GM18508 (cell line): ENCODE measurements around the gene GRM8.

Experiments
- ATAC-seq: cut with Tn5 transposase; IDR thresholded peaks from one replicate; pipeline ENCODE4 v1.9.1; 2021; ENCODE audit warnings: moderate number of reproducible peaks; ENCODE audit not compliant: insufficient read depth, unreplicated experiment

Gene GRM8

DNA sequence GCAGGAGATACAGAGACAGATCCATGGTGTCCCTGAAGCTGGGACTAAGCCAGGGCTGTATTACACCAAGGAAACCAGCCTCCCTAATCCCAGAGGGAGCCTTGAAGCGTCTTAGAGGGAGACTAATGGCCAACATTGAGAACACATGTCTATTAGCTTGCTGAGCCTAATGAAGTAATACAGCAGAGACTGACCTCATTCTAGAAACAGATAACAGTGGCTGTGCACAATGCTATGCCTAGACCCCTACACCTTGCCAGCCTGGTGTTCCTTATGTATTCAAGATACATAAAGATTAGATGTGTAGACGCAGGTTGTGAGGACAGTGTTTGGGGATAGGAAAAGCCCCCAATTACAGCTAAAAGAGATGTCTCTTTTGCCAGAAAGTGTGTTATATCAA, 19.1 kb downstream of the GRM8 start:
- ATAC-seq, result no peak

DNA sequence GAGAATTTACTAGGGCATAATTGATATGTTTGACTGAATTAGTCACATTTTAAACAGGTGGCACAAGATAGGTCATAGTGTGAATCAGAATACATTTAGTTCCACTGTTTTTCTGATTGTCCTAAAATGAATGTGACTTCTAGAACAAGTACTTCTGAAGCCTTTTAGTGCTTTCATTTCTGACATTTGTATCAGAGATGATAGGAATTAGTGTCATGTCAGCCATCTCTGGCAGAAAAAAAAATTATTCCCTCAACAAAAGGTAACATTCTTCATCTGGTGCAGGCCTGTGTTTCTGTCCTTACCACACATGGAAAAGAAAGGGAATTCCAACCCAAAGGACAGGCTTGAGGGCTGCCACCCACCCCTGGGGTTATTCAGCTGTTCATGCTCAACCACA, 21.3 kb downstream of the GRM8 start:
- no peak for ATAC-seq

DNA sequence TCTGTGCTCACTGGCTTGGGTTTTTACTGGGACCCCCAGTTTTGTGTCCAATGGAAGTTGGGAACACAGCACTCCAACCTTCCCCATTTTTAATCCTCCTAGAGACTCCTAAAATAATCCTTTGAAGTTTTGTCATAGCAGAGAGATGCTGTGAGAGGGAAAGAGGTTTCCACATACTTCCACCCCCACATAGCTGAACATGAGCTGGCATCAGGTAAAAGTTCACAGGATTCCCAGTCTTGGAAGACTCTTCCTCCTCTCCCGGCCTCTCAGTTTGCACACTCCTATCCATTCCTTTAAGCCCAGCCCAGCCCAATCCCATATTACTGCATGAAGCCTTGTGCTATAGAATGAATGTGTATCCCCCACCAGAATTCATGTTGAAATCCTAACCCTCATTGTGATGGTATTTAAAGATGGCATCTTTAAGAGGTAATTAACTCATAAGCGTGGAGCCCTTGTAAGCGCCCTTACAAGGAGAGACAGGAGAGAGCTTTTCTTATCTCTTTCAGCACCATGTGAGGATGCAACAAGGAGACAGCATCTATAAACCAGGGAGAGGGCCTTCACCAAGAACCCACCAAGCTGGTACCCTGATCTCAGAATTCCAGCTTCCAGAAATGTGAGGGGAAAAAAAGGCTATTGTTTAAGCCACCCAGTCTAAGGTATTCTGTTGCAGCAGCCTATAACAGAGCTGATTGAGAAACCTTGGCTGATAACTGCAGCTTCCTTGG, 22.4 kb downstream of the GRM8 start:
- ATAC-seq, result no peak

DNA sequence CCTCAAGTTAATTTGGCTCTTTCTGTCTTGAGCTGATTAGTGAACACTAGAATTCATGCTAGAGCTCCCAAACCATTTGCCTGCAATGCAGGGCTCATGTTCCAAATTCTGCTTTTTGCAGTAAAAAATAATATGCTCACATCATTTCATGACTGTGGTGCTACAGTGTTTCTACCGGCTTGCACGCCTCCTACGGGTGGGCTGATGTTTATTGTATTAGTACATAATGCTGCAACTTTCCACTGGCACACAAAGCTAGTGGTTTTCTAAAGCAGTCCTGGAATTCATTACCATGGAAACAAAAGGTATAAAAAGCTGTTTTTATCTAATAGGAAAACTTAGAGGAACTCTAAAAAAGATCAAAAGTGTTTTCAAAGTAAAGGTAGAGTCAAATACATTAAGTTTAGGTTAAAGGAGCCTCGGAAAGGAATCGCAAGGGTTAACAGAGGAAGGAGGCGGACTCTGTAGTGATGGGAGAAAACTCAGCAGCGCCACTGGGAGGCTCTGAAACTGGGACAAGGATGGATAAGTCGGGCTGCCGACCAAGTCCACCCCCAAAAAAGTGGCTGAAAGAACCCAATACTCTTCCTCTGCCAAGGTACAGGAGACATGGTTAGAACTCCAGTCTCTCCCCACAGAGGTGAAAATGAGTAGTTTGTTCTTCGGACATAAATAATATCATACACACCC, 25.9 kb downstream of the GRM8 start:
- no peak for ATAC-seq

DNA sequence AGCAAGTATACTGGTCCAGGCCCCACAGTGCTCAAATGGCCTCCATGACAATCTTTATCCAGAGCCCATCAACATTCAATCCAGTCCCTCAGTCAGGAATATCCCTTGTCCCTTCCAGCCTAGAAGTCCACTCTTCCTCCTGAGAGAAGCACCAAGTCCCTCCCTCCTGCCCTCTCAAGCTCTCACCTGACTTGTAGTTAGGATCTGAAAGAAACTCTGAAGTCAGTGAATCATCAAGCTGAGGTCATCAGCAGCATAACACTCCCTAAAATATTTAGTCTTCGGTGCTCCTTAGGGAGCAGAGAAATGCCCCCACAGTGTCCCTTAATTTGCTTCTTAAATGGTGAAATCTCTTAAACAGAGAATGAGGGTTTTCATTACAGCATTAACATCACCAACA, 31.0 kb downstream of the GRM8 start:
- ATAC-seq, result no peak

DNA sequence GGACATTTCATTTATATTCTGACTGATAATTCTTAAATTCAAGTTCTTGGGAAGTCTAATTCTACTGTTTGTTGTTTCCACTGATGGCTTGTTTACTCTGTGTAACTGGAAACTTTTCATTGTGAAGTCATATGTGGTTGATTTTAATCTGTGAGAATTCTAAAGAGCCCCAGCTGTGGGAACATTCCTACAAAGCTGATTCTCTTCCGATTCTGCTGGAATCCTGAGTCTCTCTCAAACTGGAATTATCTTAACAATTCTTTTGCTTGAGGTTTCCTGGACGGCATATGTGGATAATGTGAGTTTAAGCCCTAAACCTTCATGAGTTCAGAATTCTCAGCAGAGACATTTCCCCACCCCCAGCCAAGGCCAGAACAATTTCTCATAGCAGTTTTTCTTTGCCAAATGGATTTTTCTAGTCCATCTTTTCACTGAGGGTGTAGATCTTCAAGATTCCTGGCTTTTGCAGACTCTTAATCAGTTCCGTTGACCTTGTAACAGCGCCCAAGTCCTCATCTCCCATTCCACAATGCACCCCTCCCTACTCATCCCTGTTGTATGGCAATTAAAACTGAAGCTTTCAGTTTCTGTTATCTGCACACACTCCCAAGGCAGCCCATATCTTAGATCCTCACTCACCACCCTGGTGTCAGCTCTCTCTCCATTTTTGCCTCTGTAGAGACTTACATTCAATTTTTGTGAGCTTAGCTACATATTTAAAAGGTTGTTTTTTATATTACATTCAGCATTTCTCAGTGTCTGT, 37.6 kb downstream of the GRM8 start:
- ATAC-seq, result no peak

DNA sequence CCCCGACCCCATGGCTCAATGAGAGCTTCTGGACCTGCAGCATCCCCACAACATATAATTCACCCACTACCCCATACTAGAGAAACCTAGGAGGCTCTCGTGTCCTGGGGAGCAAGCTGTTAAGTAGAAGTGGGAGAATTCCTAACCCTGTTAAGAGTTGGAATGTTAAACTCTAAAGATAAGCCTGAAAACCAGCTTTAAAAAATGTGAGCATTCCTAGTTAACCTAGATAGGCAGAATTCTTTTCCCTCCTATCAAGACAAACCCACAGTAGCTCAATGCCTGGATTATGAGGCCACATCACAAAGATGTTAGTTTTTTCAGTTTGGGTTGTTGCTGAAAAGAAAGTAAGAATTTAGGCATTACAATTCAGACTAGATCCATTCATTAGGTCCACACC, 42.9 kb downstream of the GRM8 start:
- no peak for ATAC-seq

DNA sequence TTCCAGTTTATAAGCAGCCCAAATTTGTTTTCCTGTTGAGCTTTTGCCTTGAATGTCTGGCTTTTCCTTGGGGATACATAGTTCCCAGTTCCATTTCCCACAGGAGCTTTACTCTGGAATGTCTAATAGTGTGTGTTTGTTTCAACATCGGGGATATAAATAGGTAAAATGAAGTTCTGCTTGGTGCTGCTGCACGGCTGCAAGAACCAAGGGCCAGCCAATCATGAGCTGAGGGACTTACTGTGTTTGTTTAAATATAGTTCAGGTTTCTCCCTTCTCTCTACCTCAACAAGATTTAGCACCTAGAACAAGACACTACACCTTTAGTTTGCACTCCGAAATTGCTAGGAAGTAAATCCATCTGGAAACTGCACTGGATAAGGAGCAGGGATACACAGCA, 43.9 kb downstream of the GRM8 start:
- ATAC-seq, result no peak

DNA sequence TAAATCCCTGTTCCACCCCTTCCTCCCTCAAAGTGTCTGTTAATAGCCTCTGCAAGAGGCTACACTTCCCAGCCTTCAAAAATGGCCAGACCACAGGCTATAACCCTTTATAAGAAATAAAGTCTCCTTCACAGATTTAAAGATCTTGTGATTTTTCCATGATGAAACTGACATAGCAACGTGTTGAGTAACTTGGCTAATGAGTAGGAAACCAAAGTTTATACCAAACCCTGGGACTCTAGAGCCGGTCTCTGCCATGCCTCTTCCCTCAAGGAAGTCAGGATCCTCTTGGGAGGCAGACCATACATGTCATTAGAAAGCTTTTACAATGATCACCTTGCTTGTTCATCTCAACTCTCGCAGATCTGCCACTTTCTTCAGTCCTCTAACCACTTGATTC, 44.4 kb downstream of the GRM8 start:
- no peak for ATAC-seq

DNA sequence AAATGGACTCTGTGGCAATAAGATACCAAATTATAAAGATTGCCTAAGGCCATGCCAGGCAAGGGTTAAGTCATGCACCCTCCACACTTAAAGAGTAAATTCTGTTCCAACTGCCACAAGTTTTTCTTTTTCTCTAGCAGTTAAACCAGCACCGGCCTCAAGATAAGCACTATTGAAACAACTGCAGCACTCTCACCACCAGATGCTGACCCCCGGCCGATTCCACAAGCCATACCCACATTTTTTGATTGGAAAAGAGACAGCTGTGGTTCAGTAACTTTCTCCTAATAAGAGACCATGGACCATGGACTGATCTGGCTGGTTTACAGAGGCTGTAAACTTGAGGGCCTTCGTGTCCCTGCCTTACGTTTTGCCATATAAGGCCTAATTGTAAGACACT, 44.9 kb downstream of the GRM8 start:
- ATAC-seq, result no peak

DNA sequence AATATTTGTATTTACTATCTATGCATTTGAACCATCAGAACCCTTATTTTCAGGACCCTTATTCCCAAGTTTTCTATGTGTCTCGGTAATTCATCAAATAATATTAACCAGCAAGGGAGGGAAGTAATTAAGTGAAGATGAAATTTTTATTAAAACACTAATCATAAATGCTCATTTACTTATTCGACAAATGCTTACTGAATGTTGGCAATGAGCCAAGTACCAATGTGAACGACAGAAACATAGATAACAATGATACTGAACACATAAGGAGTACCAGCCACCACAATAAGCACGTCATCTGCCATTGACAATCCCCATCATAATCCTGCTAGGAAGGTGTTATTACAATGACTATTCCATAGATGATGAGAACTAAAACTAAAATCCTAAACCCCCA, 45.5 kb downstream of the GRM8 start:
- ATAC-seq, result no peak

DNA sequence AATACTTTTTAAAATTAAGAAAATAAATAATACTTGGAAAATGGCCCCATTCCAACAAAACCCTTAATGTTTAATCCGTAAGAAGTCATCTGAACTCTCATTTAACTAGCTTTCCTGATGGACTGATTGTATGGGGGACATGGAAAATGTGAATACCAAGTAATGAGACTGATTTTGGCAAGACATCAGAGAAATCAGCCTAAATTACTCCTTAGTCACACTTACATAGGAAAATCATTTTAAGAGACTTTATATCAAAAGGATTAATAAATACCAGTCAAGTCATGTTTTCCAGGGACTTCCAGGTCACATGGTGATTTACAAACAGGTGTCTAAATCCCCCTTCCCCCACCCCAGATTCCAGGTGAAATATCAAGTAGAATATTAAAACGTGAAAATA, 58.2 kb downstream of the GRM8 start:
- ATAC-seq, result no peak

DNA sequence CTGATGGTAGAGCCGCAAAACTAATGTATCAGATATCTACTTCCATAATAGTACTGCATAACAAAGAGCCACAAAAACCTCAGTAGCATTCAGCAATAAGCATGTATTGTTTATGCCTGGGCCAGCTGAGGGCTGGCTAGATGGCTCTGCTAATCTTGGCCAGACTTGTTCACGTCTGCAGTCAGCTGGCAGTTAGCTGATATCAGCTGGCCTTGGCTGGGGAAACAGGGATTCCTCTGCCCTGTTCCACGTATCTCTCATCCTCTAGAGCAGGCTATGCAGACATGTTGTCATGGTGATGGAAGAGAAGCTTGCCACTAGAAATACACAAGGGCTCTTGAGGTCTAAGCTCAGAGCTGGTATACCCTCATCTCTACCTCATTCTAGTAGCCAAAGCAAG, 62.9 kb downstream of the GRM8 start:
- no peak for ATAC-seq

DNA sequence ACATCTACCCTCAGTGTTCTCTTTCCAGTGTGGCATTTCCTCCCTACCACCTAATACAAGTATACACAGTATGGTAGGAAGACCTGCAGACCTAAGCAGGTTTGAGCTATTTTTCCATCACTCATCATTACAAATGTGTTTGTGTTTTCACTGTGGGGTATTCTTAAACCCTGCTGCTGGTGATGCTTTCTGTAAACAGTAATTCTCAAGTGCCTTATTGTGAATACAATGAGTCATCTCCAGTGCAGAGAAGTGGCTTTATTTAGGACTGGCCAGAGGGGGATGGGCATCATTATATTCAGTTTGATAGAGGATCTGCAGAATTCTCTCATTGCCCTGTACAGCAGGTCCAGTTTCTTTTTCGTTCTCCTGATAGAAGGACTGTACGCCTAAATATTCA, 63.7 kb downstream of the GRM8 start:
- no peak for ATAC-seq

DNA sequence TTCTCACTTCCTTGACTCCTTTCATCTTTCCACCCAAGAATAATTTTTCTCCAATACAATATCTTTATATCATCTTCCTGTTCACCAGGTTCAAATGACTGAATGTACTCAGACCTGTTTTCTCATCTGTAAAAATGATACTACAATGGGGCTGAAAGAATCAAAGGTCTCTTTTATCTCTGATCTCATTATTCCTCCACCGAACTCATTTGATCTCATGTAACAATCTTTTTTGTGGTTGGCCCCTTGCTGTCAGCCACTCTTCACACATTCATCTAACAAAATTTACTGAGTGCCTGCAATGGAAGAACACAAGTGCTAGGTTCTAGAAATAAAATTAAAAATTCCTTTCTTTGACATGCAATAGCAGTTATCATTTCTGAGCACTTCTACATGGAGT, 65.0 kb downstream of the GRM8 start:
- ATAC-seq, result no peak

DNA sequence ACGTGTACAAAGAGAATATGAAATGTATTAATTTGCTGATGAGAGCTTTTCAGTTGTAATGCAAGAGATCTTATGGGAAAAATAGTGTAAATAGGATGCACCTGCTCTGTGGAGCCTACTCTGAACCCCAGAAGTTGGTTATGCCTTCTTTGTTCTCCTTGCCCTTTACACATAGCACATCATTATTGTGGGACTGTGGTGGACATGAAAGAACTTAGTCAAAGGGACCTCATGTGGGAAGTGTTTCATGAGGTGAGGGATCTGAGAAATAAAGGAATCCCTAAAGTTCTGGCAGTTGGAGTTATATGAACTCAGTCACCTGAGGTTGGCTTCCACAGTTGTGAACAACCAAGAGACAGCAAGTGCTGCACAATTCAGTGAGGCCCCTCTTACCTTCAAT, 66.1 kb downstream of the GRM8 start:
- ATAC-seq, result no peak

DNA sequence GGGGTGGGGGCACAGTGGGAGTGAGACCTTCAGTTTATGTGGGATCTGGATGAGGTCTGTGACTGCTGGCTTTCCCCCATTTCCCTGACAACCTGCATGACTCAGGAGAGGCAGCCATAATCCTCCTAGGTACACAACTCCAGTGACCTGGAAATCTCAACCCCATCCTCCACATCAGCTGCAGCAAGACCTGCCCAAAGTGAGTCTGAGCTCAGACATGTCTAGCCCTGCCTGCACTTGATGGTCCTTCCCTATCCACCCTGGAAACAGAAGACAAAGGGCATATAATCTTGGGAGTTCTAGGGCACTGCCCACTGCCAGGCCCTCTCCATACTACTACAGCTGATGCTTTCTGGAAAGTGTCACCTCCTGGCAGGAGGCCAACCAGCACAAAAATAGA, 75.6 kb downstream of the GRM8 start:
- ATAC-seq, result no peak

DNA sequence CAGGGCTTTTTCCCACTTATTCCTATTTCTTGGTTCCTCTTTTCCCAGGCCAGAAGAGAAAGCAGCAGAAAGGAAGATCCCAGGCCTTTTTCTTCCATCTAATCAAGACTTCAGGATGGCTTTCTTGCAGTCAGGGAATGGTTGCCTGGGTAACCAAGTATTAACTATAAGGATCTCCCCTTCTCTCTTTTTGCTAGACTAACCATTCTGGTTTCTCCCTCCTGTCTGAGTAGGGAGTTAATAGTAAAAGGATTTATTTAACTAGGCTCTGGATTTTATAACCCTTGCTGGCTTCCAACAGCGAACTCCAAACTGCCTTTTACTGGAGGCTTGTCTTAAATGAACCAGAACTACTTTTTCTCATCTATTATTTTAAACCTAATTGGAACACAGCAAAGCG, 90.4 kb downstream of the GRM8 start:
- no peak for ATAC-seq

DNA sequence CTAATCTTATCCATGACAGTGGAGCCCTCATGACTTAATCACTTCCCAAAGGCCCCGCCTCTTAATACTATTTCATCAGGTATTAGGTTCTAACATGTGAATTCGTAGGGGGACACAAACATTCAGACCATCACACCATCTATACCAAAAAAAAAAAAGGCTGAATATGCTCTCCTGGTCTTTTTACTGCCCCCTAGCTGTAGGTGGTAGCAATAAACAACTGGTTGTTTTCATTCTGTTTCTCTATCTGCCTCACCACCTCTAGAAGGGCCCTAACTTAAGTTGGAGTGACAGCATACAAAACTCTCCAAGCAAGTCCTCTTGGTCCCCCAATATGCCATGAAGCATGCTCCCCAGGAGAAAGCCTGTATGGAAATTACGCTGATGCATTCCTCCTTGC, 94.1 kb downstream of the GRM8 start:
- ATAC-seq, result no peak

DNA sequence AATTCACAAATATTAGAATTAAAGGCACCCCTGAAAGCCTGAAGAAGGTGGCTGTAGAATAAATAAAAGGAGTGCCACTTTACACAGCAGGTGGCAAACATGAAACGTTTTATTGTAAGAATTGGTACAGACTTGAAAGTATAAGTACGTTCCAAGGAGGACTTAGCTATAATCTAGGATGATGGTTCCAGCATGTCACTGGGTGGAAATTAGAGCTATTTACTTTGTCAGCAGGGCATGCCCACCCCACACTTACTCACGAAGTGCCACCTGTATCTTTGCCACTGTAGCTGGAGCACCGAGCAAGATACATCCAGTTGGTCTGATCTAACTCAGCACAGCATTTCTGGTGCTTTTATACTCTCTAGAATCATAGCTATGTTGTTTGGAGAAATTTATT, 97.8 kb downstream of the GRM8 start:
- no peak for ATAC-seq

DNA sequence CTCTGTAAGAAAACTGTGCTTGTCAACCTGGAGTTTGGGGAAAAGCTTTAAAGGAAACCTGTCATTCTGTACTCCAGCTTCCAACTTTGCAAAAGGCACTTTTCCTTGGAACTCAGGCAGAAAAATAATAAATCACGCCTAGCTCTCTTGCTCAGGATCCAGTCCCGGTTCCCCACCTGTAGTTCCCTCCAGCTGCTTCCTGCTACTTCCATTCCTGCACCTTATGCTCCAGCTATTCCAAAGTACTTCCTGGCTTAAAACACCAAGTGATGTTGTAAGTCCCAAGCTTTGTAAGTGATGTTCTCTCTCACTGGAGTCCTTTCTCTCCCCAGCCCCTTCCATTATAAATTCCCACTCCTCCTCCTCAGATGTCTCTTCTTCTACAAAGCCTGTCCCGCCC, 98.6 kb downstream of the GRM8 start:
- ATAC-seq, result no peak

DNA sequence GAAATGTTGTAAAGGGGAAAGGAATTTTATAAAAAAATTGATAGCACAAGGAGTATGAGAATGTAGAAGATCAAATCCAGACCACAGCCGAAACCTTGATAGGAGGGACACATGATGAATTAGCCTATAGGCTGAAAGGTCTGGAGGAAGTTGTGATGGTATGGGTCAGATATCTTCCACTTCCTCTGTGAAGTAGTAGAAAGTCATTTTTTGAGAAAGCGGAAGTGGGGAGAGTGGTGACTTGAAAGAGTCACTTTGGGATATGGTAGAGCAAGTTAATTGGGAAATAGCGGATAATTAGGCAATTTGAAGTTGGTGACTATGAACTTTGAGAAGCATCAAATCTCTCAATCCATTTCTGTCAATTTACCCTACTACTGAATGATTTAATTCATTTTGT, 99.4 kb downstream of the GRM8 start:
- ATAC-seq, result no peak
